DND-41 (cell line): ENCODE measurements around the gene CAND1.
A peak's percentile ranks its signal among the peaks of the same experiment; 100 is the strongest.

Source experiments
- ATAC-seq: fragments of 200-7000 bp; cut with Tn5 transposase; 3 replicates; pipeline ENCODE4 v1.9.1; 2021; ENCODE audit warnings: low read depth; ENCODE audit not compliant: insufficient read depth
- DNase-seq: peaks from one replicate; pipeline ENCODE4 v3.0.0-alpha.2; 2020
- H2AFZ ChIP-seq: 2 replicates; pipeline ENCODE4 v1.6.0; 2012; ENCODE audit warnings: low read depth, low read length
- H3K27ac ChIP-seq: 2 replicates; pipeline ENCODE4 v1.5.1; 2012; ENCODE audit warnings: low read length, inconsistent platforms
- H3K27me3 ChIP-seq: fragments of 200-600 bp; sonication (generic); 2 replicates; pipeline ENCODE4 v1.6.0; 2012; ENCODE audit warnings: low read length, mild to moderate bottlenecking, inconsistent platforms; ENCODE audit not compliant: insufficient read depth, poor library complexity
- H3K36me3 ChIP-seq: 2 replicates; pipeline ENCODE4 v1.5.1; 2012; ENCODE audit warnings: low read length, inconsistent platforms; ENCODE audit not compliant: insufficient read depth
- H3K4me1 ChIP-seq: 2 replicates; pipeline ENCODE4 v1.5.1; 2012; ENCODE audit warnings: mild to moderate bottlenecking, low read length; ENCODE audit not compliant: insufficient read depth
- H3K4me2 ChIP-seq: 2 replicates; pipeline ENCODE4 v1.6.0; 2012; ENCODE audit warnings: mild to moderate bottlenecking, moderate library complexity, low read length, inconsistent platforms; ENCODE audit not compliant: insufficient read depth
- H3K4me3 ChIP-seq, 2 experiments: fragments of 200-600 bp in 1 of 2; shearing (Covaris generic) in 1 of 2; 2 replicates each; pipeline ENCODE4 v1.5.1; 2012 to 2016; ENCODE audit warnings: inconsistent platforms in 2 of 2, low read length in 2 of 2, mild to moderate bottlenecking in 2 of 2, low read depth in 1 of 2, moderate library complexity in 1 of 2
- H3K79me2 ChIP-seq: 2 replicates; pipeline ENCODE4 v1.6.0; 2012; ENCODE audit warnings: low read length, inconsistent platforms; ENCODE audit not compliant: insufficient read depth
- H3K9ac ChIP-seq: 2 replicates; pipeline ENCODE4 v1.6.0; 2012; ENCODE audit warnings: low read depth, mild to moderate bottlenecking, inconsistent platforms, low read length, moderate library complexity
- H3K9me3 ChIP-seq: 2 replicates; pipeline ENCODE4 v1.5.1; 2012; ENCODE audit warnings: low read length, moderate library complexity, mild to moderate bottlenecking, inconsistent platforms; ENCODE audit not compliant: insufficient read depth, severe bottlenecking
- H4K20me1 ChIP-seq: 2 replicates; pipeline ENCODE4 v1.6.0; 2012; ENCODE audit warnings: low read length; ENCODE audit not compliant: insufficient read depth
- CTCF ChIP-seq: IDR thresholded peaks from 2 replicates; pipeline ENCODE4 v1.5.1; 2012; ENCODE audit warnings: borderline replicate concordance, low read length, moderate library complexity, mild to moderate bottlenecking; ENCODE audit not compliant: poor library complexity, severe bottlenecking; ENCODE audit errors: extremely low read depth
- EZH2 ChIP-seq: IDR thresholded peaks from 3 replicates; pipeline ENCODE4 v1.6.1; 2012; ENCODE audit warnings: borderline replicate concordance, low read depth, mild to moderate bottlenecking, moderate library complexity, low read length, inconsistent platforms; ENCODE audit not compliant: severe bottlenecking

CAND1 gene

GRCh38 chr12:67274186-67274585 is 5.0 kb downstream of the CAND1 start:
- Histone ChIP-seq H3K9ac (no peak overlapping the region), H4K20me1 (peaks cover 90% of the 10 kb centered on the region), H3K27me3 (no peaks in the 10 kb centered on the region), H3K36me3 (peaks cover 48% of the 10 kb centered on the region), H3K4me1 (peaks cover 36% of the 10 kb centered on the region), H3K4me3 (no peak overlapping the region), H3K4me2 (peak overlapping the region; percentile 6; the same call in 1 of the 2 replicates), H3K9me3 (no peaks in the 10 kb centered on the region), H3K27ac (no peak overlapping the region), H3K79me2 (peaks cover 100% of the 10 kb centered on the region), H2AFZ (no peak overlapping the region)
- no peak for ATAC-seq
- no peak for DNase-seq
- TF ChIP-seq CTCF (no peak), EZH2 (no peak)

GRCh38 chr12:67275380-67275913 is 6.3 kb downstream of the CAND1 start:
- Histone ChIP-seq H4K20me1 (peaks cover 95% of the 10 kb centered on the region), H3K4me2 (0 out of 2 replicates have a peak overlapping the region, but pooled peaks have one; percentile 23), H3K4me1 (peaks cover 36% of the 10 kb centered on the region), H3K27me3 (no peaks in the 10 kb centered on the region), H3K9ac (no peak overlapping the region), H3K36me3 (peaks cover 45% of the 10 kb centered on the region), H3K4me3 (no peak overlapping the region), H3K9me3 (no peaks in the 10 kb centered on the region), H3K27ac (no peak overlapping the region), H2AFZ (no peak overlapping the region), H3K79me2 (peaks cover 100% of the 10 kb centered on the region)
- DNase-seq (no peak), ATAC-seq (no peak)
- no peak for TF ChIP-seq CTCF

- DNase-seq (no peak), ATAC-seq (no peak)
- no peak for TF ChIP-seq EZH2
- Histone ChIP-seq H2AFZ (no peak overlapping the region), H3K79me2 (peaks cover 99% of the 10 kb centered on the region), H3K4me2 (no peak overlapping the region; the same call in 1 of the 2 replicates), H3K27ac (no peak overlapping the region), H4K20me1 (peaks cover 94% of the 10 kb centered on the region), H3K9ac (no peak overlapping the region), H3K4me3 (no peak overlapping the region), H3K9me3 (no peaks in the 10 kb centered on the region), H3K4me1 (peaks cover 28% of the 10 kb centered on the region), H3K27me3 (no peaks in the 10 kb centered on the region), H3K36me3 (peaks cover 48% of the 10 kb centered on the region)
Measured at GRCh38 chr12:67276421-67276820, 7.3 kb downstream of the CAND1 start.

- no peak overlapping the region for H3K4me2 ChIP-seq
- TF ChIP-seq EZH2 = no peak
- no peak for TF ChIP-seq CTCF
- H3K4me1 ChIP-seq = peaks cover 7% of the 10 kb centered on the region; the same call in 1 of the 2 replicates
- H2AFZ ChIP-seq = no peak overlapping the region
- DNase-seq = no peak
- H3K27me3 ChIP-seq = no peaks in the 10 kb centered on the region
- no peak for ATAC-seq
- H3K9ac ChIP-seq = no peak overlapping the region
- H3K36me3 ChIP-seq = peaks cover 53% of the 10 kb centered on the region
- H3K4me3 ChIP-seq = no peak overlapping the region
- H3K79me2 ChIP-seq = peaks cover 98% of the 10 kb centered on the region
- no peak overlapping the region for H3K27ac ChIP-seq
- H3K9me3 ChIP-seq = no peaks in the 10 kb centered on the region
- H4K20me1 ChIP-seq = peaks cover 77% of the 10 kb centered on the region
Measured at GRCh38 chr12:67279637-67280036, 10.5 kb downstream of the CAND1 start.
